GM18909 (cell line): Measurements from ENCODE around the gene CCDC97.
"Not testable (repeated sequence)": the region's sequence is repeated elsewhere in the genome, so short reads cannot be mapped to it uniquely, and the experiment has no call there.

Source experiments
- ATAC-seq: cut with Tn5 transposase; IDR thresholded peaks from one replicate; pipeline ENCODE4 v1.9.1; 2021; ENCODE audit warnings: mild to moderate bottlenecking; ENCODE audit not compliant: unreplicated experiment, poor library complexity

CCDC97 gene

DNA sequence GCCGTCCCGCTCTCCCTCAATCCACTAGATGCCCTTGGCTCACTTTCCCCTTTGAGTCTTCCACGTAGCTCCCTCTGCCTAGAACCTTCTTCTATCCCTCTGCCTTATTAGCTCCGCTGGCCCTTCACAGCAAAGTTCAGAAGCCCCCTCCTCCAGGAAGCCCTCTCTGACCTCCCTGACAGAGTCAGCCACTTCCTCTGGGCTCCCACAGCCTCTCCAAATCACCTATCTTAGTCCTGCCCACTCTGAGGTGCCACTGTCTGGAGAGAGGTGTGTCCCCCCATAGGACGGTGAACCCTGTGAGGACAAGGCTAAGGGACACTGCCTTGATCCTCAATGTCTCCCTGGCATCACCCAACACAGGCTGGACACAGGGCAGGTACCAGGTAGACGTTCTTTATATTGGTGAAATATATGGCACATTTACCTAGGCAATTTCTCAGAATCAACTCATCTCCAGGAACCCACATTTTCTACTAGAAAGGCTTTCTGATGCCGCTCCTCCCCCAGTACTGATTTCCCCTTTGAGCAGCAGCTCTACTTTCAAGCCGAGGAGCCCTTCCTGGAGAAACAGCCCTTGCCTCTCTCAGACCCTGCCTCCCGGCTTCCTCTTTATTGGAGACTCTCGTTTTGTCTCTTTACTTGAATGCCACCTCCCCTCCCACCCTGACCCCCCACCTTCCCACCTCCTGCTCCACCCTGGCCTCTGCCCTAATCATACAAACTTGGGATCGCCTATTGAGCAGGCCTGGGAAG lies 47.2 kb downstream of the CCDC97 start:
- ATAC-seq = no peak

GRCh38 chr19:41357746-41358145 lies 47.8 kb downstream of the CCDC97 start:
- ATAC-seq = no peak

DNA sequence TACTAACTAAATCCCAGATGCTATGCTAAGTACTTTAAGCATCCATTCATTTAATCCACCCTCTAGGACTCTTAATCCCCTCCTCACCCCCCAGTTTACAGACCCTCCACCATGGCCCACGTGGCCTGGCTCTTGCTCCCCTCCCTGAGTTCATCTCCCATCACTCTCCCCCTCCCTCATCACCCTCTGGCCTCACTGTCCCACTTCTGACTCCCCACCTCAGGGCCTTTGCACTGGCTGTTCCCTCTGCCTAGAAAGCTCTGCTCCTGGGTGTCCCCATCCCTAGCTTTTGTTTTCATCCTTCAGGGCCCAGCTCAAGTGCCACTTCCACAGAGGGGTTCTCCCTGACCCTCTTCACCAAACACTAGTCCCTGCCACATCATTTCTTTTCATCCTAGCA lies 49.8 kb downstream of the CCDC97 start:
- no peak for ATAC-seq

DNA sequence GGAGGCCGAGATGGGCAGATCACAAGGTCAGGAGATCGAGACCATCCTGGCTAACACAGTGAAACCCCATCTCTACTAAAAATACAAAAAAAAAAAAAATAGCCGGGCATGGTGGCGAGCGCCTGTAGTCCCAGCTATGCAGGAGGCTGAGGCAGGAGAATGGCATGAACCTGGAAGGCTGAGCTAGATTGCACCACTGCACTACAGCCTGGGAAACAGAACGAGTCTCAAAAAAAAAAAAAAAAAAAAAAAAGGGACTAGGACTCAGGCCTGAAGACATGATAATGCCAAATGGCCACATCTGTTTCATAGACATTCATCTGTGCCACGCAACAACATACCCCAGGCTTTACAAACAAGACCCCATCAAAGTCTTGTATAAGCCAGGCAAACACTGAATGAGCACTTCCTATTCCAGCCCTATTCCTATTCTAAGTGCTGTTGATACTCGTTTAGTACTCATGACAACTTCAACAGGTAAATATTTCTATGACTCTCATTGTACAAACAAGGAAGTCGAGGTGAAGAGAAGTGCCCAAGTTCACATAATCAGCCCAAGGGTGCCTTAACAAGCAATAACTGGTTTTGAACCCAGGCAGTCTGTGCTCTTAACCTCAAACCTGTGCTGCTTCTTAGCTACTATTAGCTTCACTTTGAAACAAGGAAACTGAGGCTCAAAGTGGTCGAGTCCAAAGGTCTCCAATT lies 52.3 kb downstream of the CCDC97 start:
- ATAC-seq = no peak

DNA sequence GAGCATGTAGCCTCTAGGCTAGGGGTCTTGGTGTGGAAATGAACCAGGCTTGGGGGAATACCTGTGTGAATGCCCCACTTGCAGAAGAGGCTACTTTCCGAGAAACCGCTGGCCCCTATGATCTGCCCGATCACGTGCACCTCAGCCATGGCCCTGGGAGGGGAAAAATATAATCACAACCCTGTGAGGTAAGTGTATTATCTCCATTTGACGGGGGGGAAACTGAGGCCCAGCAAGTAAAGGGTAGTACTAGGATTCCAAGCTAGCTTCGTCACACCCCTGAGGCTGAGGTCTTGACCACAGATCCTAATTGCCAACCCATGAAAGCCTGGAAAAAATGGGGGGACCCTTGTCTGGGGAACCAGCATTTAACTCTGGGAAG lies 53.4 kb downstream of the CCDC97 start:
- no peak for ATAC-seq

- peak; percentile 88 for ATAC-seq
Observed at GRCh38 chr19:41363753-41364523, 54.0 kb downstream of the CCDC97 start, which contains the start of gene B9D2. Gene B9D2, minus strand, starts transcription at chr19:41364149. Its CDS starts 630 bp downstream, at chr19:41363519.

DNA sequence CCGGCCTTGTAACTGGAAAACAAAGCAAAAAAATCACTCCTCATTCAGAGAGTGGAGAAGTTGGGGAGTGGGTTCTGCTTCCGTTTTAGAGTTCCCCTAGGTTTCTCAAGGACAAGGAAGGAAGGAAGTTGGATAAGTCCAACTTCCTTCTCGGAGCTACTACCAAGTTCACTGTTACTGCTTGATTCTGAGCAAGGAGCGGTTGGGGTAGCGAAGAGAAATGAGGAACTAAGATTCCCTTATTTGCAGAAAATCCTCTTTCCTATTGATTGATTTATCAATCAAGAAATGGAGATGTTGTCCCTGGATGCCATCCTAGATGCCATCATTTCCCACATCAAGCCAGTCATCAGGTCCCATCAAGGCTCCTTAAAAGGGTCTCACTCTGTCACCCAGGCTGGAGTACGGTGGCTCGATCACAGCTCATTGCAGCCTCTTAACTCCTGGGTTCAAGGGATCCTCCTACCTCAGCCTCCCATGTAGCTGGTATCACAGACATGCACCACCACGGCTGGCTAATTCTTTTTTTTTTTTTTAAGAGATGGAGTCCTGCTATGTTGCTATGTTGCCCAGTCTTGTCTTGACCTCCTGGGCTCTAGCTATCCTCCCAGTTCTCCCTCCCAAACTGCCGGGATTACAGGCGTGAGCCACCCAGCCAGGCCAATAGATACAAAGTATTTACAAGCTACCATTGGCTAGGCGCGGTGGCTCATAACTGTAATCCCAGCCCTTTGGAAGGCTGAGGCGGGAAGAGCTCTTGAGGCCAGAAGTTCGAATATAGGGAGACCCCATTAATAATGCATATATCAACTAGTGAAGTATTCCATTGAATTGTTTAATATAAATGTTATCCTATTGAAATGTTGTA lies 54.8 kb downstream of the CCDC97 start:
- ATAC-seq = no peak

DNA sequence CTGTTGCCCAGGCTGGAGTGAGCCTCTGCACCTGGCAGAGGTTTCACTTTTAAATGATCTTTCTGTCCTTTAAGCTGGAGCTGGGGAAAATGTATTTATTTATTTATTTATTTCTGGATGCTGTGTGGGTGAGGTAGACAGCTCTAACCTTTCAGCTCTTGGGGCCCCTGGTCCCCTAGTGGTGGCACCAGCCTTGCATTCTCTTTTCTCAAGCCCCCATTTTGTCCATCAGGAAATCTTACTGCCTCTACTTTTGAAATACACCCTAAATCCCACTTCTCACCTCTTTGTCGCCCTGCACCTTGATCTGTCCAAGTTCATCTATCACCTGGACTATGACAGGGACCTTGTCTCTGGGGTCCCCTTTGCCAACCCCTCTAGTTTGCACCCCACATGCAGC lies 56.1 kb downstream of the CCDC97 start:
- ATAC-seq = no peak

GRCh38 chr19:41367848-41368301 lies 57.9 kb downstream of the CCDC97 start:
- no peak for ATAC-seq

DNA sequence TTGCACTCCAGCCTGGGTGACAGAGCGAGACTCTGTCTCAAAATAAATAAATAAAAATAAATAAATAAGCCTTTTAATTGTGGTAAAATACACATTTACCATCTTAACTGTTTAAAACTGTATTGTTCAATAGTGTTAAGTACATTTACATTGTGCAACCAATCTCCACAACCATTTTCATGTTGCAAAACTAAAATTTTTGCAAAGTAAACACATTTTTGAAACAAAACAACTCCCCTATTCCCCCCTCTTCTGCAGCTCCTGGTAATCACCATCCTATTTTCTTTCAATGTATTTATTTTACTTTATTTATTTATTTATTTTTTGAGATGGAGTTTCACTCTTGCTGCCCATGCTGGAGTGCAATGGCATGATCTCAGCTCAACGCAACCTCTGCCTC lies 59.8 kb downstream of the CCDC97 start:
- no peak for ATAC-seq

DNA sequence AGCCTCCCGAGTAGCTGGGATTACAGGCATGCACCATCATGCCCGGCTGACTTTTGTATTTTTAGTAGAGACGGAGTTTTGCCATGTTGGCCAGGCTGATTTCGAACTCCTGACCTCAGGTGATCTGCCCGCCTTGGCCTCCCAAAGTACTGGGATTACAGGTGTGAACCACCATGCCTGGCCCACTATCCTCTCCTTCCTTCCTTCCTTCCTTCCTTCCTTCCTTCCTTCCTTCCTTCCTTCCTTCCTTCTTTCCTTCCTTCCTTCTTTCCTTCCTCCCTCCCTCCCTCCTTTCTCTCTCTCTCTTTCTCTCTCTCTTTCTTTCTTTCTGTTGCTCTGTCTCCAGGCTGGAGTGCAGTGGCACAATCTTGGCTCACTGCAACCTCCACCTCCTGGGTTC lies 61.1 kb downstream of the CCDC97 start:
- not testable (repeated sequence) for ATAC-seq

DNA sequence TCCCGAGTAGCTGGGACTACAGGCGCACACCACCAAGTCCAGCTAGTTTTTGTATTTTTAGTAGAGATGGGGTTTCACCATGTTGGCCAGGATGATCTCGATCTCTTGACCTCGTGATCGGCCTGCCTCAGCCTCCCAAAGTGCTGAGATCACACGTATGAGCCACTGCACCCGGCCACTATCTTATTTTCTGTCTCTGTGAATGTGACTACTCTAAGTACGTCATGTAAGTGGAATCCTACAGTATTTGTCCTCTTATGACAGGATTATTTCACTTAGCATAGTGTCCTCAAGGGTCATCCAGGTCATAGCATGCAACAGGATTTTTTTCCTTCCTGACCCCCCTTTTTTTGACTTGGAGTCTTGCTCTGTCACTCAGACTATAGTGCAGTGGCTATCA lies 61.6 kb downstream of the CCDC97 start:
- ATAC-seq = no peak

- ATAC-seq = no peak
Observed at GRCh38 chr19:41372501-41372900, 62.5 kb downstream of the CCDC97 start.

GRCh38 chr19:41373993-41374392 lies 64.0 kb downstream of the CCDC97 start:
- ATAC-seq = no peak
